Mesodermal cell (in vitro differentiated cells): Measurements from ENCODE around the gene MTHFD2L. TPM values are rescaled to one million over a fixed set of nuclear protein-coding genes. Genes with fewer than 3 reads are reported as not detected.

Experiments used
- H3K27ac ChIP-seq: 2 replicates; pipeline ENCODE4 v1.7.0; 2013; ENCODE audit warnings: mild to moderate bottlenecking, low read depth, low read length, moderate library complexity; ENCODE audit not compliant: severe bottlenecking
- H3K36me3 ChIP-seq: 2 replicates; pipeline ENCODE4 v1.7.1; 2013; ENCODE audit warnings: mild to moderate bottlenecking, low read length, moderate library complexity; ENCODE audit not compliant: control insufficient read depth, insufficient read depth
- H3K4me1 ChIP-seq: one replicate; pipeline ENCODE4 v1.7.1; 2013; ENCODE audit warnings: mild to moderate bottlenecking, low read length; ENCODE audit not compliant: insufficient read depth, control insufficient read depth, poor library complexity, severe bottlenecking
- H3K4me3 ChIP-seq: 2 replicates; pipeline ENCODE4 v1.7.0; 2013; ENCODE audit warnings: low read length, control low read depth, mild to moderate bottlenecking; ENCODE audit not compliant: insufficient read depth, poor library complexity, severe bottlenecking; ENCODE audit errors: extremely low read depth
- H3K9me3 ChIP-seq: 2 replicates; pipeline ENCODE4 v1.7.1; 2013; ENCODE audit warnings: mild to moderate bottlenecking, low read length, moderate library complexity; ENCODE audit not compliant: control insufficient read depth
- WGBS, 2 experiments: methylation state at CpG; one replicate each; pipeline ENCODE4 v1.1.5; 2013; ENCODE audit warnings: missing lambda C conversion rate in 2 of 2; ENCODE audit not compliant: insufficient coverage in 2 of 2; 5-methylcytosine and 5-hydroxymethylcytosine counted together
- polyA plus RNA-seq, 2 experiments: library from polyadenylated mRNA; stranded (reverse); fragments of 50-300 nt; gene quantifications; one replicate each; pipeline ENCODE4 v1.2.3, GENCODE V29; 2013

The MTHFD2L gene
- polyA plus RNA-seq (2013, experiment 1 of 2) = 7.8 TPM
- 7.0 TPM for polyA plus RNA-seq (2013, experiment 2 of 2)

GRCh38 chr4:74157561-74158465, at the start of gene MTHFD2L:
MTHFD2L (plus strand) TSS chr4:74158118; CDS start chr4:74158139, 21 bp downstream.
- Histone ChIP-seq H3K36me3 (peaks cover 25% of the 10 kb centered on the region), H3K4me3 (peak within 1 kb of the TSS; percentile 61), H3K9me3 (no peaks in the 10 kb centered on the region), H3K4me1 (peaks cover 6% of the 10 kb centered on the region), H3K27ac (peak within 1 kb of the TSS; percentile 97)
- WGBS, 2 experiments = 0% methylated on average over 58 to 68 of the region's 78 CpGs

DNA sequence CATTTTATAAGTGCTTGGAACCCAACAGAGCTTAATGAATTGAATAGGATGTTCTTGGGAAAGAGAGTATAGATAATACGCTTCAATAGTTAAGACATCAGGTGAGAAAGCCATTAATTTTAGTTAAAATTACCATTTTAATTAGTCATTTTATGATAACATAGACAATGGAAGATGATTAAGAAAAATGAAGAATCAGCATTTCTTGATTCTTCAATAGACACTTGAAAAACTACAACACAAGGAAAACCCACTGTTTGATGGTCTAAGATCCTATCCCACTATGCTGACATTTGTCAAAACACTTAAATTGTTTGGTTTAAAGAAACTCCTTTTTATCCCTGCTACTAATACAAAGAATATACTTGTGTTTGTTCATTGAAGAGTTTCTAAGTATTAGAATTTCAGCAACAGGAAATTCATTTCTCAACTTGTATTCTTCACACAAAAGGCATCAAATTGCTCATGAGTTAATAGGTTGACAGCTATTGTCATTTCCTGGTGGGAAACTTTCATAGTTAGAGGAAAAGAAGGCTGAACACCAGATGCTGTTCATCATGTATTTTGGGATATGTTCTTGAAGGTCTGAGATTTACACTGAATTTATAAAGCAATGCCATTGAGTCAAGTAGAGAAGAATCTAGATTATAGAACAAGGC, 49.3 kb upstream of the MTHFD2L start:
- Histone ChIP-seq H3K4me1 (peaks cover 16% of the 10 kb centered on the region), H3K36me3 (no peaks in the 10 kb centered on the region), H3K4me3 (no peak overlapping the region), H3K9me3 (no peaks in the 10 kb centered on the region), H3K27ac (peak overlapping the region; percentile 84)
- no CpG with 5 or more reads among the region's 1 CpG for WGBS, 2 experiments

DNA sequence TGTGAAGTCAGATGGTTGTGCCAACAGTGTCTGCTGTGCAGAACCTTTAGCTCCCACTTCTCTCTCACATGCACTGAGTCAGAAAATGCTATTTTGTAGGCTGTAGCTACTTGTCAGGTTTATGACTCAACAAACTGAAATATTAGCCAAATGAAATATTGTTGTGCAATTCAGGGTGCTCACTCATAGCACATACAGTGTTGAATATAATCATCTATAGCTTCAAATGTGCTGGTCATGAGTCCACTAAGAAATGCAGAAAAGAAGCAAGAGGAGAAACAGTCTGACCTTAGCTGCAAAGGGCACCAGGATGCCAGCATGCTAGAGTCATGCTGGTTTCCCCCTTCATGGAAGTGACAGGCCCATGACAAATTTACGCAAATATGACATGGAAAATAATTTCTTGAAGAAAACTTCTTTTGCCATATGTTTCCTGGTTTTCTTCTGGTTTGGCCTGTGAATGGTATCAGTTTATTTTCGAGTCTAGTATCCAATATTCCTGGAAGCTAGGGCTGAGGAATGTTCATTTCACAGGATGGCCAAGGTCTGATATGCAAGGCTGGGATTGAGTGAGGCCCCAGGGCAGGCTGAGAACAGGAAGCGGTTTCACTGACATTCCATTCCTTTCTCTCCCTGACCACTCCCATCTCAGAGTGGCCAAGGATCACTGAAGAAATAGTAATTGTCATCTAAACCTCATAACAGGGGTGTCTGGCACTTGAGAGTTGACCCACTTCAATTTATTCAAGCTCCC, 48.6 kb upstream of the MTHFD2L start:
- WGBS, 2 experiments = 63 to 70% methylated on average over 2 of the region's 3 CpGs
- peaks cover 16% of the 10 kb centered on the region for H3K4me1 ChIP-seq
- peak overlapping the region; percentile 84 for H3K27ac ChIP-seq
- H3K36me3 ChIP-seq = no peaks in the 10 kb centered on the region
- no peaks in the 10 kb centered on the region for H3K9me3 ChIP-seq
- no peak overlapping the region for H3K4me3 ChIP-seq

DNA sequence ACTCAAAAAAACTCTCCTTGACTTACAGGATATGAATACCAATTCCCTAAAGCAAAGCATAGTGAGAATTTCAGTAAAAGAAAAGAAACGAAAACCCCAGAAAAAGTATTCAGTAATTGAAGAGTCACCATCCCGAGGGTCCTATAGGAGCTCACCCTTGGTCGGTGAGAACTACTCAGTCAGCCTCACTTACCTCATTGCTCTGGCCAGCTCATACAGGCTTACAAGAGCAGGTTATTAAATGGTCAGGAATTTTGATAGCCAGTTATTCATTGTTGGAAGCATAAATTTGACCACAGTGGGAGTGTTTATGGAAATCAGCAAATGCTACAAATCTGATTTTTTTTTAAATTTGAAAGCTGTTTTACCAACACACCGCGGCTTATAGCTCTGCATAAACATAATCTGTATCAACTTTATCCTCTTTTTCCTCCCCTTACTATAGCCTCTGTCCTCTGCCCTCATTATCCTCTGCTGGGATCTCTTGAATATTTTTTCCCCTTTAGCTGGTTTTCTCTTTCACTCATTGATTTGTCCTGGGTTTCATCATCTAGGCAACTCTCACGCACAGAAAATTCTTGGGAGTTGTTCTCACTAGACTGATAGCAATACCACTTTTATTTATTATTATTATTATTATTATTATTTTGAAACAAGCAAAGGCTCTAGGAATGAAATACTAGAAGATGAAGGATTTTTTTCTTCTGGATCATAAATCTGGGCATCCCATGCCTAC, 47.9 kb upstream of the MTHFD2L start:
- Histone ChIP-seq H3K27ac (peak overlapping the region; percentile 84), H3K4me3 (no peak overlapping the region), H3K4me1 (peaks cover 16% of the 10 kb centered on the region), H3K9me3 (no peaks in the 10 kb centered on the region), H3K36me3 (no peaks in the 10 kb centered on the region)
- 85 to 93% methylated on average over 3 to 5 of the region's 6 CpGs for WGBS, 2 experiments

GRCh38 chr4:74110670-74111069, 47.2 kb upstream of the MTHFD2L start:
- no peaks in the 10 kb centered on the region for H3K36me3 ChIP-seq
- no peak overlapping the region for H3K27ac ChIP-seq
- H3K9me3 ChIP-seq = no peaks in the 10 kb centered on the region

DNA sequence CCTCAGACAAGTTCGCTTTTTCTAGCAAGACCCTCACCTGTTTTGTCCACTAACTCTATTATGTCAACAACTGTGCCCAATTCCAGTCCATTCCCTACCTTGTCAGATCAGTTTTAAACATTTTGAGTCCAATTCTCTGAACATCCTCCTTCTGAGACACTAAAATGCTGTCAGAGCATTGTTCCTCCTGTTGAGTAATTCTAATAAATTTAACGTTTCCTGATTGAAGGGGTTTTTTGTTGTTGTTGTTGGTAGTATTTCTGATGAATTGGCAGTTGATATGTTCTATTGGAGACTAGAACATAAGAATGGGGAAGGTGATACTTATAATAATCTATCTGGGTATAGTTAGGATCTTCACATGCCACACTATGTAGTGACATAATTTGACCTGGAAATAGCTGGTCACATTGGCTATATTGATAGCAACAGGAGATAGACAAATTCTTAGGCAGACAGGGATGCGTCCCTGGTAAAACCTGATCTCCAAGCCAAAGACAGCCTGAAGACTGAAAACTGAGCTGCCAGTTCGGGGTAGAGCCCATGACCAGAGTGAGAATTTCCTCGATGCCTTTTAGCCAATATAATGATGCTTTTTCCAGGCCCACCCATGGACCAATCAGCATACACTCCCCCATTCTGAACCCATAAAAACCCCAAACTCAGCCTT, 46.5 kb upstream of the MTHFD2L start:
- H3K4me1 ChIP-seq = peaks cover 17% of the 10 kb centered on the region
- H3K36me3 ChIP-seq = no peaks in the 10 kb centered on the region
- no peak overlapping the region for H3K4me3 ChIP-seq
- WGBS, 2 experiments = 86 to 98% methylated on average over 4 of the region's 5 CpGs
- no peaks in the 10 kb centered on the region for H3K9me3 ChIP-seq
- H3K27ac ChIP-seq = no peak overlapping the region

More at GRCh38 chr4:74110670-74111069, 47.2 kb upstream of the MTHFD2L start:
- no peak overlapping the region for H3K4me3 ChIP-seq
- H3K4me1 ChIP-seq = peaks cover 16% of the 10 kb centered on the region

DNA sequence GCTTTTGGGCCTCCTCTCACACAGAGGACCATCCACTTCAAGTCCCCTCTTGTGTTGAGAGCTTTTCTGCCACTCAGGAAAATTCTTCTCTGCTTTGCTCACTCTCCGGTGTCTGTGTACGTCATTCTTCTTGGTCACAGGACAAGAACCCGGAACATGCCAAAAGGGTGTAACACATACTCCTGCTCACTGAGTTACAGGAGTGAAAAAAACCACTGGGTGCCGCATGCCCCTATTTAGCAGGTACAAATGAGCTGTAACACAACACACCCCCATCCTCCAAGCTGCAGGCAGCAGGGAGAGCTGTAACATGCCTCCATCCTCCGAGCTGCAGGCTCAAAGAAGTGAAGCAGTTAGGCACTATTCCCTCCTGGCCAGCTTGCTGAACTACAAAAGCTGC, 45.9 kb upstream of the MTHFD2L start:
- no peak overlapping the region for H3K27ac ChIP-seq
- H3K9me3 ChIP-seq = no peaks in the 10 kb centered on the region
- peaks cover 21% of the 10 kb centered on the region for H3K4me1 ChIP-seq
- WGBS, 2 experiments = 82 to 86% methylated on average over 3 to 4 of the region's 5 CpGs
- H3K36me3 ChIP-seq = no peaks in the 10 kb centered on the region
- no peak overlapping the region for H3K4me3 ChIP-seq

DNA sequence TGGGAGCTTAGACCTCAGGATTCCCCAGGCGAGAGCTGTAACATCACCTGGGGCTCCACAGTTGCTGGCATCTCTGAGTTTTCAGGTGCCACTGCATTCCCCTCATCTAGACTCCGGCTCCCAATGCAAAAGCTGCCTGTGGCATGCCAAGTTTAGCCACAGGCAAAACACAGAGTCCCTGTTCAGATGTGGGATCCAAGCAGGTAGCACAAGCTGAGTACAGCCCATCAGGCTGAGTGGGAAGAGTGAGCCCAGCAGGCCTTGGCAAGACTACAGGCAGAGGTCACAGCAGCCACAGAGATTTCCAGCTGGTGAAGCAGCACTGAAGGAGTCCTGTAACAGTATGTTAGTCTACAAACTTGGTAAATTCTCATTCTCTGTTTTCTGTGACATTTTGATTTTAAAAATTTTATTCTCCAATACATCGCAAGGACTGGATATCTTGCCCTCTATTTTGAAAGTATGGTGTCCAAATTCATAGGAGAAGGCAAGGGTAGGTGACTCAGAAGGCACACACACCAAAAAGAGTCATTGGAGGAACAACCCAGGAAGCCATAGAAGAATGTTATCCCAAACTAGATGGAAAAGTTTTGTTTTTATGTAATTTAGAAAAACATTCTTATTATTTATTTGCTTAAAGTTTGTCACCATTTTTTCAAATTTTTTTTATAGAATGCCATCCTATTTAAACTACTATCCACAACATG, 45.4 kb upstream of the MTHFD2L start:
- Histone ChIP-seq H3K36me3 (no peaks in the 10 kb centered on the region), H3K4me3 (no peak overlapping the region), H3K4me1 (peaks cover 26% of the 10 kb centered on the region), H3K27ac (no peak overlapping the region), H3K9me3 (no peaks in the 10 kb centered on the region)
- 92 to 93% methylated on average over 1 to 2 of the region's 3 CpGs for WGBS, 2 experiments

- H3K4me1 ChIP-seq = peaks cover 23% of the 10 kb centered on the region
- H3K36me3 ChIP-seq = no peaks in the 10 kb centered on the region
- WGBS, 2 experiments = no CpG with 5 or more reads among the region's 1 CpG
- H3K27ac ChIP-seq = no peak overlapping the region
- no peaks in the 10 kb centered on the region for H3K9me3 ChIP-seq
- H3K4me3 ChIP-seq = no peak overlapping the region
Observed at GRCh38 chr4:74114234-74114633, 43.7 kb upstream of the MTHFD2L start.
